RPMI8226 (cell line): ENCODE data around the gene PDLIM4.
A peak's percentile ranks its signal among the peaks of the same experiment; 100 is the strongest.

Experiments
- DNase-seq: peaks from one replicate; pipeline ENCODE4 v3.0.0-alpha.2; 2015

The PDLIM4 gene

DNA sequence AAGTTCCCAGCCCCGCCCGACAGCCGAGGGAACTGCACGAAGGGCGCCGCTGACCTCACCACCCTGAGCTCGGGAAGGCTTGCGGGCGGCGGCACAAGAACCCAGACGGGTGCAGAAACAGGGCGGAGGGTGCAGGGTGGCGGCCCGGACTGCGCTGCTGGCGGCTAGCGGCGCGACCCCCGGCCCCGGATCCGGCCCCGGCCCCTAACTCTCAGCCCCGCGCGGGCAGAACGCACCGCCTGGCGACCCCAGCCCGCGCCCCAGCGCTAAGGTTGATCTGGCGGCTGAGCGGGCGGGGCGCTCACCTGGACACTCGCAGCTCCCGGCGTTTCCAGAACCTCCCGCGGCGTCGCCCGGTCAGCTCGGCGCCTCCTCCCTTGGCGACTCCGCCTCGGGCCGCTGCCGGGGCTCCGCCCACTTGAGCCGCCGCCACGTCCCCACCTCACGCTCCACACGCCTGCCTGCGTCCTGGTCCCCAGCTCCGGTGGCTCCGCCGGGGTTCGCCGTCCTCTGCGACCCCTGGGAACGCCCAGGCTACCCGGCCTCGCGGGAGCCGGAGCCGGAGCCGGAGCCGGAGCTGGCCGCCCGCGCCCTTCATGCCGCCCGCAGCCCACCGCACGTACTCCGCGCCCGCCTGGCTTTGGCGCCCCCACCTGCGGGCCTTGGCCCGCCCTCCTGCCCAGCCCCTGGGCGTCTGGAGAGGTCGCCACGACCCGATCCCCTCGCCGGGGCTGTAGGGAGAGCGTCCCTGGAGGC is 29.8 kb upstream of the PDLIM4 start, which contains the start of gene P4HA2:
Gene P4HA2, minus strand, starts transcription at position 369 of the 756 bp plus-strand sequence. CDS start 9,227 bp downstream, outside the sequence.
- peak; percentile 87 for DNase-seq

DNA sequence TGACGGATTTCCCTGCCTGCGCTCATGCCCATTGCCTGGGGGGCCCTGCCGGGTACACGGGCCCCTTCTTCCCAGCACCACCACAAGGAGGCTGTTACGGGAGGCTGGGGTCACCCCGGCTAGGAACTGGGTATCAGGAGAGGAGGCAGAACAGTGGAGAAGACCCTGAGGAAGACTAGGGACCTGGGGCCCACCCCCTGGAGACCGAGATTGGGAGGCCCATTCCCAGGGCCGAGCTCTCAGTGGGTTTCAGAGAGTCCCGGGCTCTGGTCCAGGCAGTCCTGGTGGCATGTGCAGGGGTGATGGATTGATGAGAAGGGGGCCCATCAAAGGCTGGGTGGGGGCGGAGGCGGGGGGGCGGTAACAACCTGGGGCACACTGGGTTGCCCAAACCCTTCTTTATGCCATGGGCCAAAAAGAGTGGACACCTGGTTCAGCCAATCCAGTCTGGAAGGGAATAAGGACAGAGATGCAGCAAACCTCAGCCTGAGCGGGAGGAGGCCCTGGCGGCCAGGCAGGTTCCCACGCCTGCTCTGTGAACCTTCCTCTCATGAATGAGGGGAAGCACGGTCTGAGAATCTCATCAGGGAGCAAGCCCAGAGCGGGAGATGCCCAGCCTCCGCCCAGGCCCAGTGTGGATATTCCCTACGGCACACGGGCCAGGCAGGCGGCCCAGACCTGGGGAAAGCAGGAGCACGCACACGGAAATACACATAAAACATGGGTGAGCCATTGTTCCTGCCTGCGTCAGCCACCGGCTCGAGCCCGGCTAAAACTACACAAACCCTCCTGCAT is 29.1 kb upstream of the PDLIM4 start:
- DNase-seq = no peak

DNA sequence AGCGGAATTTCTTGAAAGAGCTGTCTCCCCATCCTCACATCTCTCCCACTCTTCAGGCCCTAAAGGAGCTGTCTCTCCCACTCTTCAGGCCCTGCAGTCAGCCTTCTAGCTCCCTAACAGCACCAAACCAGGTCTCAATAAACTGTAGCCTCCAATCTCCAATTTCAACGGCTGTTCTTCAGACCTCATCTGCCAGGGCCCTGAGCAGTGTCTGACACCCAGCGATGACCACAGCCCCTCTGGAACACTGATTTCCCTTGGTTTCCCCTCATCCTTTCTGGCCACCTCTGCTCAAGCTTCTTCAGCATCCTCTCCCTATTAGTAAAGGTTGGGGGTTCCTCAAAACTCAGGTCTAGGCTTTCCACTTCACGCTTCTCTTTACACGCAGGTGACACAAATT is 28.3 kb upstream of the PDLIM4 start:
- no peak for DNase-seq

DNA sequence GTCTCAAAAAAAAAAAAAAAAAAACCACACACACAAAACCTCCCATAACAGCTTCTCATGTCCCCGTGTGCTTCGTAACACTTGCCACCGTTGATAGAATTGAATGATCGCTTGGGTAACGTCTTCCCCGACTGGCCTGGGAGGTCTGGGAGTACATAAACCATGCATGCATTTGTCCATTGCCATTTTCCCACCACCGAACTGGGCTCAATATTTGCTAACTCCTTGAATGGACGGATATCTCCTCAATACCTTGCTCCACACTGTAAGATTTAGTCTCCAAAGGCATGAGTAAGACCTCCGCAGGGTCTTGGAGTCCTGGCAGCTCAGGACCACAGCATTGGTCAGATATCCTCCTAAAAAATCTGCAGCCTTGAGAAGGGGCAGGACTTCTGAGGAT is 26.6 kb upstream of the PDLIM4 start:
- DNase-seq = no peak

DNA sequence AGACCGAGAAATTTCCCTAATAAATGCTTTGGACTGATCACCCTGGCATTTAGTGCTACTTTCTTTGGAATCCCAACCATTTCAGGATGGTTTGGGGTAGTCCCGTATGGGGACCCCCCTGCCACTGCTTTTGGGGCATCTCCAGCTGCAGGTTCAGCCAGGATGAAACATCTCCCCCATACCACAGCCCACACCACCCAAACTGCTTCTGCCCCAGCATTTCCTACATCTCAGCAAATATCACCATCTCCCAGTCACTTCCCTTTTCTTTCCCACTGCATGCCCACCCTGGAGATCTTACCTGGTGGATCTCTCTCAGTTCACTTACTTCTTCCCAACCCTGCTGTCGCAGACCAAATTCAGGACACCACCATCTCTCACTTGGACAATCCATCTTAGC is 25.0 kb upstream of the PDLIM4 start:
- DNase-seq = no peak

DNA sequence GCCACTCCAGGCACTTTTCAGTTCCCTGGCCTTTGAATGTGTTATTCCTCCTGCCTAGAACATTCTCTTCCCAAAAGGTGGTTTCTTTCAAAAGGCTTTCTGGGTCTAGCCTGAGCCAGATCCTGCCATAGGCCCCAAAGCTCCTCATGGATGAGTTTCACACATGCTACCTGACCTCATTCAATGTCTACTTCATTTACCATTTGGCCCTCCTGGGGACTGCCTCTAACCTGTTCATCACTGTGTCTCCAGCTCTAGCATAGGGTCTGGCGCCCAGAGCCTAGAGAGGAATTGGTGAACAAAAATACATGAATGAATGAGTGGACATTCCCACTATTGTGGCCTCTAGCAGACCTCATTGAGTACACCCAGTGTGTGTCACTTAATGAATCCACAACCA is 24.4 kb upstream of the PDLIM4 start:
- DNase-seq = no peak

DNA sequence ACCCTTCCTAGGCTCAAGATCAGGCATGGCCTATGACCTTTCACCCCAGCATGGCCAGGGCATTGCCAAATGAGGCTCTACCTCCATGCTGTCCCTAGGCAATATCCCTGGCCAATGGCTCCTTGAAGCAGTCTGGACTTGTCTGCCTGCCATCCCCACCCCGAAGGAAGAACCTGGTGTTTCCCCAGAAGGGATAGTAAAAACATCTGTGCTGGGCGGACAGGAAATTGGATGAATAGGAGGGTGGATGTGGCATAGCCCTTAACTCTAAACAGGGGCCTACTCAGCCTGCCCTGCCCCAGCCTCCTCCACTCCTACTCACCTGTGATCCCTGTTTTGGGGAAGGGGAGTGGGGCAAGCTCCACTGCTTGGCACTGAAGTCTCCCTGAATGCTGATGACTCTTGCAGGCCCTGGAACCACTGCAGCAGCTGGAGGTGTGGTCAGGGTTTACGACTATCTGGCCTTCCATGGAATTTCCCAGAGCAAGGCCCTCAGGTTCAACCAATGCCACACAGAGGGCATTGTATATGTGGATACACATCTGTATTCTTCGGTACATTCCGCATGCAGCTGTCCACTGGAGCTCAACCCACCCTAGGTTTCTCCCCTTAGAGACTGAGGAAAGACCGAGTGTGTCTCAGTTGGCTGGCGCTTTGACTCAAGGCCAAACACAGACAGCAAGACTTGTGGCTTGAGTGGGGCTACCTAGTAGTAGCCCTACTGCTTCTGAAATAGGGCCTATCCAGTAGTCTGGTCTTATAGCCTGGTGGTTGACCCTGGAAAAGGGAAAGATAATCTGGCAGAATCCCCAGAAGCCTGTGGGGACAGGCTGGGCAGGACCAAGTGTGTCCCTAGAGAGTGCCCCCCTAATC is 23.4 kb upstream of the PDLIM4 start:
- DNase-seq = no peak

DNA sequence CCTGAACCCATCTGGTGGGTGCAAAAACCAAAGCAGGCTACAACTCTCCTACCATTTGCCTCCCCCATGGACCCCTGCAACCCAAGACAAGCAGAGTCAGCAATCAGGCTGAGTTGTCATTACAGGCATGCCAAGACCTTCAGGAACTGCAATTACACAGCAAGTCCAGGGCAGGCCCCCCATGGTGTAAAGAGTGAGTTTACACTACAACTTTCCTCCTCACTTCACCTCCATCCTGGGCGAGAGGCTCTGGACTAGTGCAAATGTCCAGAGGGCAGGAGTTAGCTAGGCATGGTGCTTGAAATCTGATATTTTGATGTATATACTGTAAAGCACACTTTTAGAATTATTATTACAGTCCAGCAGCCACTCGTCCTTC is 22.8 kb upstream of the PDLIM4 start:
- DNase-seq = no peak

DNA sequence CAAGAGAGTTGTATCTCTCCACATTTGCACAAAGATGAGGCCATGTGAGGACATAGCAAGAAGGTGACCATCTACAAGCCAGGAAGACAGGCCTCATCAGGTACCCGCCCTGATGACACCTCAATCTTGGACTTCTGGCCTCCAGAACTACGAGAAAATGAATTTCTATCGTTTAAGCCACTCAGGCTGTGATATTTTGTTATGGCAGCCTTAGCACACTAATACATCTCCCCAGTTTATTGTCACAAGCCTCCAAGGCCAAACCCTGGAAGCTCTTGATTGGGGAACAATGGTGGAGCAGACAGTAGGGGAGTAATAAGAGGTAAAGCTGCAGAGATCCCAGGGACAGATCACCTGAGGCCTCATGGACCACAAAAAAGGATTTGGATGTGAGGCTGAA is 22.2 kb upstream of the PDLIM4 start:
- DNase-seq = no peak

DNA sequence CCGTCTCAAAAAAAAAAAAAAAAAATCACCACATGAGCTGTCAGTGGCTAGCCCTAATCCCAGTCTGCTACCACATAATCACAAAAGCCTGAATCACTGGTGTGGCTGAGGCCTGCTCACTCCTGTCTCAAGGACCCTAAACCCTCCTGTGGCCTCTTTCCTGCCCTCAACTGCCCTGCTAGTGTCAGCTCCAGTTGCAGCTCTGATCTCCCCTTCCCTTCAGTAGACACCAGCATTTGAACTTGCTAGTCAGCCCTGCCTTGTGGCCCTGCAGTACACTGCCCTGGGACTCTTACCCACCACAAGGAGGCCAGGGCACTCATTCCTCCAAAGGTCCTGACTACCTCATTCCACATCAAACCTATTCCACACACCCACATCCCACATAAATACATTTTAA is 20.4 kb upstream of the PDLIM4 start:
- DNase-seq = no peak

DNA sequence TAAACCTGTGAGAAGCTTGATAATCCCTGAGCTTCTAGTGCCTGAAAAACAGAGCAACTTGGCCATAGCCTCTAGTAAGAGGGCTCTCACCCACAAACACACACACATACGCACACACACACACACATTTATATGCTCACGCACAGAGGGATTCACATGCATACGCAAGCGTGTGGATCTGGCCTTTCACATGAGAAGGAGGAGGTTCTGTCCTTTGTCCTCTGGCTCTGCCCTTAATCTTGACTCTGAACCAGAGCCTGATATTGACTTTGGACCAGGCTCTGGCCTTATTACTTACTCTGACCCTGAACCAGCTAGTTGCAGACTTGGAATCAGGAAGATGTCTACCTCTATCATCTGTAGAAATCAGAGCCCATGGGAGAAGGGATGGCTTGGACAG is 19.8 kb upstream of the PDLIM4 start:
- no peak for DNase-seq

DNA sequence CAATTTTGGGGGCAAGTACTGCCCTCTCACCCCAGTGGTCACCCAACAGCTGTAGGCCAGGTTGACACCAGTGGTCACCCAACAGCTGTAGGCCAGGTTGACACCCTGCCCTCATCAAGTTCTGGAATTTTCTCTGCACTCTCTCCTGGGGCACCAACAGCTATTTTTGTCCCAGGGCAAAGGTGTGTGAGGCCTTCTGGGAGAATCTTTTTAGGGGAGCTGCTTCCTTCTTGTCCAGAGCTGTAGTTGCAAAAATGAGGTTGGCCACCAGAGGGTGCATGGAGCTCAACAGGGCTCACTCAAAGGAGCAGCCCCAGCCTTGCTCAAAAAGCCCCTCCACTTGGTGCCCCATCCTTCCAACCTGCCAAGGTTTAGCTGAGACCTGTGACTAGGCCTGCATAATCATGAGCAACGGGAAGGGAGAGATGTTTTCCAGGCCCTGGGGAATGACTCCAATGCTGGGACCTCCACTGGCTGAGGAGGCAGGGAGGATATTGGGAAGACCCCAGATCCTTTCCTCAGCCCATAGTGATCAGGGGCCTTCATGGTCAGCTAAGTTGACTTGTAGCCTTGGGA is 19.2 kb upstream of the PDLIM4 start:
- DNase-seq = peak; percentile 75

DNA sequence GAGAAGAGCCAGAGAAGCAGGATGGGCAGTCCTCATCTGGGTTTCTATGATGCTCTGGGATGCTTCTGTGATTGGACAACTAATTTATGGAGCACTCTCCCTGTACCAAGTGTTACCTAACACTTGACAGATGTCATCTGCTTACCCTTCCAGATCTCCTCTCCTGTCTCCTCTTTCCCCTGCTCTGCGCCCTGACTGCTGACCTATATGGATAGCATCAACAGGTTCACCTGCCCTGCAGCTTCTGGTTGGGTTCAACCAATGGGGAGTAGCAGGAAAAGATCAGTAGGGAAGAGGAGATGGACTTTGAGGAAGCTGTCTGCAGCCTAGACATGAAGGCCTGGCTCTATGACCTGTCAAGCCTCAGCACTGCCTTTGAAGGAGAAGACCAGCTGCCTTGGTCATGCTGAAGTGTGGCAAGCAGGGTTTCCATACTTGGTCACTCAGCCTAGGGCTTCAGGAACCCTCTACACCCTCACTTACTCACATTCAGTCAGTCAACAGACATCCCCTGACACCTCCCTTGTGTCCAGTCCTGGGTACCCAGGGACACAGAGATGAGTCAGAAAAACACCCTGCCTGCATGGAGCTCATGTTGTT is 18.5 kb upstream of the PDLIM4 start:
- DNase-seq = no peak

DNA sequence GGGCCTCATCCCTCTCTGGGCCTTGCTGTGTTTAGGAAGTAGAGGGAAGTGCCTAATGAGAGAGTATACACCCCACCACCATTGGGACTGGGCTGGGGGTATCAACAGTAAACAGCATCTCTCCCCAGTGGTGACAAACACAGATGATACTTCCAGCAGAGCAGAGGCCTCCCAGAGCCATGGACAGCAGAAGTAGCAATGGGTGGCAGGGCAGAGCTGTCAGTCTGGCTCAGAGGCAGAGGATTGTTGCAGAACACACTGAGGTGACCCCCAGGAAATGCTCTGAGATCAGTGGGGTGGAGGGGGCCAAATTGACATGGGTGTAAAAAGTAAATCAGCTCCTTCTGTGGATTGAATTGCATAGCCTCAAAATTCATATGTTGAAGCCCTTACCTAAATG is 17.7 kb upstream of the PDLIM4 start:
- no peak for DNase-seq

DNA sequence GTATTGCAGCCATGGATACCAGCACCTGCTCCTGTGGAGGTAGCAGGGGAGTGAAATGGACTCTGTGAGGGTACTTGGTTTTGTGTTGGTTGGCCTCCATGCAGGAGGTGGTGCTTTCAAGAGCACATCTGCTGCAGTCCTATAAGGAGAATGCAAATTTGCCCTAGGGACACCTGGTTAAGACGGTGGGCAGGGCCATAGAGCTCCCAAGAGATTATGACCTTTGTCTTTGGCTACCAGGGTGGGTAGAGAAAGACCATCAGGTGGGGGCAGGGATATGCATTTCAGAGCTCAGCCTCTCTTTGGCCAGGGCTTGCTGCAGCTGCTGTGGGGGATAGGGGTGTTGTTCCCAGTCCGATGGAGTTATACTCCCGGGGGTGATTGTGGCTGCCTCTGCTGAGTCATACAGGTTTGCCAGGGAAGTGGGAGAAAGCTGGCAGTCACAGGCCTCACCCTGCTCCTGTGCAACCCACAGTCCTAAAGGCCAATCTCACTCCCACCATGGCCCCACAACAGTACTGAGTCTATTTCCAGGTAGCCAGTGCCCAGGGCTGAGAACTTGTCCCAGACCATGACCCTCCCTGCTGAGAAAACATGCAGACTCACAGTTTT is 14.0 kb upstream of the PDLIM4 start:
- DNase-seq = no peak

DNA sequence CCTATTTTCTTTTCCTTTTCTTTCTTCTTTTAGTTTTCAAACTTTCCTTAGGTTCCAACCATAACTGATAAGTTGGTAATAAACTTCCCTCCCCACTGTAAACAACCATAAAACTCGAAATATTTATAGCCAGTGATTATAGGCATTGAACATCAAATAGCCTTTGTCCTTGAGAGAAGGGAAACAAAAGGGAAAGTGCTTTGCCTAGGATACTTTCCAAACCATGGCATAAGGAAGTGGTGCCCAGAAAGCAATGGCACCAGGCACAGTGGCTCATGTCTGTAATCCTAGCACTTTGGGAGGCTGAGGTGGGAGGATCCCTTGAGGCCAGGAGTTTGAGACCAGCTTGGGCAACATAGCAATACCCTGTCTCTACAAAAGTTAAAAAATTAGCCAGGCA is 11.9 kb upstream of the PDLIM4 start:
- DNase-seq = no peak

DNA sequence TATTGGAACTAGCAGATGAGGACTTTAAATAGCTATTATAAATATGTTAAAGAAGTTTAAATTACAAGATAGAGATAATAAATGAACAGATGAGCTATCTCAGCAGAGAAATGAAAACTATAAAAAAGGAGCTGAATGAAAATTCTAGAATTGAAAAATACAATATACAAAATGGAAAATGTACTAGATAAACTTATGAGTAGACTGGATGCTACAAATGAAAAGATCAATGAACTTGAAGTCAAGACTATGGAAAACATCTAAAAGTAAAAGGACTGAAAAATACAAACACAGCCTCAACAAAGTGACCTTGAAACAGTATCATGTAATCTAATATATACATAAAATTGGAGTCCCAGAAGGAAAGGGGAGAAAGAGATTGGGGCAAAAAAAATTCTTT is 10.7 kb upstream of the PDLIM4 start:
- no peak for DNase-seq

DNA sequence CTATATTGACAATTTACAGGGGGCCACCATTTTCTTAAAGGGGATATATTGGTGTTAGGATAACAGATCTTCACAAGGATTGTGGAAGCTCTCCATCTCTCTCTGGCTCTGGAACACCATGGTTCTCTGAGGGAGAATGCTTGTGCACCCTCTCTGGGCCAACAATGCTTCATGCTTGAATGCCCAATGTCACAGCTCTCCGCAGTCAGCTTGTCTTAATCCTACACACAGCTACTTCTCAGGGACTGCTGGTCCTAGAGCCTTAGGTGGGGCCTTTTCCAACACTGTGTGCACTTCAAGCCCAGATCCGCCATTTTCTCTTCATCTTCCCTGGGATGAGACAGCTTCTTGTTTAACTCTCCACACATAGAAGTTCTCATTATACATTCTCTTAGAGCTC is 6.9 kb upstream of the PDLIM4 start:
- DNase-seq = no peak

DNA sequence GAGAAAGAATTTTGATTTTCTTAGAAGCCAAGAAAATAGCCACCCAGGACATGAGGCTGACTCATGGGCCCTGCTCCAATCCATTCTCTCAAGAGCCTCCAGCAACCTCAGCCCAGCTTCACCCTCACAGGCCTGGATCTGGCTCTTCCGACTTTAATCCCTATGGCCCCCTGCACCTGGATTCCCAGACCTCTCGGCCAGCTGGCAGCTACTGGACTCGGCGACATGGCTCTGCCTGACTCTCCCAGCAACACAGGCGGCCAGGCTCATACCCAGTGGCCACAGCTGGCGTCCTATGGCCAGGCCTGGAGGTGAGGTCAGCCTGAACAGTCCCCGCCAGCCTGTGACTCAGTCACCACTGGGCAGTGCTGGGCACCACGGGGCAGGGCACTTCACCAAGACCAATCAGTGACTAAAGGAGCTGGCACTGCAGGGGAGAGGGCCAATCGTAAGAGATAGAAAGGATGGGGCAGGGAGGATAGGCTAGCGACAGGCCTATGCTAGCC is 6.2 kb upstream of the PDLIM4 start:
- no peak for DNase-seq

DNA sequence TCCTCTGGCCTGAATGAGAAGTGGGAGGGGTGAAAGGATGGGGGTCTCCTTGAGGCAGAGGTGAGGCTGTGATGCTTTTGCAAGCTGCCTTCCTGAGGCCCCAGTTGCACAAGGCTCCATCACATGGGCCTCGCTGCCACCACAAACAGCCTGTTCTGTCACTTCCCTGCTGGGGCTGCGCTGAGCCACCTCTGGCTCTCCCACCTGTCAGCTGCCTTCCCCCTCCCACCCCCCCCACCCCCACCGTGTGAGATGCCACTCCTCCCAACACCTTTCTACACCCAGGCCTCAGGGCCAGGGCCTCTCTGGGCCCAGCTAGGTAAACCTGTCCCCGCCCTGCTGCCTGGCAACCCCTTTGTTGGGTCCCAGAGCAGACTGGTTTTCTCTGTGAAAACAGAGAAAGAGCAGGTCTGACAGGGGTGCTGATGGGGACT is 4.5 kb upstream of the PDLIM4 start:
- no peak for DNase-seq

DNA sequence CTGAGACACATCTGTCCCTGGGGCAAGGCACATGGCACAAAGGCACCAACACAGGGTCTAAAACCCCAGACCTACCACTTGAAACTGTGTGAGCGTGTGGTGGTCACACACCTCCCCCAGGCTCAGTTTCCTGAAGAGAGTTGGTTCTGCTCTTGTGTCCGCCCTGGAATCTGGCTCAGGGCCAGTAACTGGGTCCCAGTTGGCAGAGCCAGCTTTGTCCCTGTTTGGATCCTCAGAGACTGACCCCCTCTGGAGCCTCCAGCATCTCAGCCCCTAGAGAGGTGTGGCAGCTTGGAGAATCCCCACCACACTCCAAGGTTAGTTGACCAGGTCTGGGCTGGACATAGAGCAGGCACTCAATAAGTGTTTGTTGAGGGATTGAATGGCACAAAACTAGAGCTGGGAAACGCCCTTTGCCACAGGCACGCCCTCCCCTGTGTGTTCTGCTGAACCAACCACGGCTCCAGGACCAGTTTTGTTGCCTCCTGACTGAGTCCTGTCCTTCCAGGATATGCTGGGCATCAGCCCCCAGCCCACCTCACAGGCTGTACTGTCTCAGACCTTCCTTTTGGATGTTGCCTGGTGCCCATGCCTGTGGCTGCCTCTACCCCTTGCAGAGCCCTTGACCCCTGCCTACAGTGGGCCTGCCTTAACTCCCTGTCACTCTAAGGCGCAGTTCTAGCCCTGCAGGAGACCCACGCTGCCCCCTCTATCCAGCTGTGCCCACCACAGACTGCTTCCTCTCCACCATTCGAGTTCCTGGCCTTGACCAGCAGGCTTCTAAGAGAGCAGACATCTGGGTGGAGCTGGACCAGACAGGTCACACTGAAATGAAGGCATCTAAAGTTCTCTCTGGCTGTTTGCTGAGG is 3.8 kb upstream of the PDLIM4 start:
- no peak for DNase-seq
